DMS53 (cell line): ENCODE results near the gene CACNA2D3.
"Not testable (repeated sequence)": the region's sequence is repeated elsewhere in the genome, so short reads cannot be mapped to it uniquely, and the experiment has no call there.

ENCODE experiments used
- DNase-seq: peaks from one replicate; lab custom pipeline; 2025; lab: John Stamatoyannopoulos, UW

CACNA2D3 gene

DNA sequence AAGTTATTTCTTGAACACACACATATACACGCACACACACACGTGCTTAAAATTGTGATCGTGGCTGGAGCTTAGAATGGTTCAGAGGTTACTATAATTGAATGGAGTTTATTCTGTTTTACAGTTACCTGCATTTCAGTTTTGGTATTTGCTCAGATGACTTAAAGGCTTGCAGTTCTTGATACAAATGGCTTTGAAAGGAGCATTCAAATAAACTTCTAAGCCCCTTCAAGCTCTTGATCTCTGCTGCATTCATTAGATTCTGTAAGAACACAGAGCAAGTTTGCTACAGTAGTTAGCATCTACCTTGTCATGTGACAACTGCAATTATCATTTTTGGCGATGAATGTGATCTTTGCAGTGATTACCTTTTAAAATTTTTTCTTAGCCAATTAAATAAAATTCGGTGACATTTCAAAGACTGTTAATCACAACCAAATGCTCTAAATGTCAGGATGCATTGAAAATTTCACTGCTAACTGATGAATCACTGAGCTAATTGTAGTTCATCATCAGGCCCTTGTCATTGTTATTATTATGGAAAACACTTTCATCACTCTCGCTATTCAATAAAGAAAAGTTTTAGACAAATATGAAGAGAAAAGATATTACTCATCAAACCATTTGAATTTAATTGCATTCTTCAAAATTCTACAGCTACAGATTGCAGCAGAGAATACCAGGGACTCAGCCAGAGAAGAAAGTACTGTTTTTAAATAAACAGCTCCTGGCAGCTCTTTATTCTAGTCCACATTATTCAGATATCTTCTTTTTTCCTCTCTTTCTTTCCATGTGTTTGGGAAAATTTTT lies 509.4 kb downstream of the CACNA2D3 start:
- DNase-seq: no peak

- DNase-seq: no peak
Measured at GRCh38 chr3:54632326-54632665, 509.9 kb downstream of the CACNA2D3 start.

DNA sequence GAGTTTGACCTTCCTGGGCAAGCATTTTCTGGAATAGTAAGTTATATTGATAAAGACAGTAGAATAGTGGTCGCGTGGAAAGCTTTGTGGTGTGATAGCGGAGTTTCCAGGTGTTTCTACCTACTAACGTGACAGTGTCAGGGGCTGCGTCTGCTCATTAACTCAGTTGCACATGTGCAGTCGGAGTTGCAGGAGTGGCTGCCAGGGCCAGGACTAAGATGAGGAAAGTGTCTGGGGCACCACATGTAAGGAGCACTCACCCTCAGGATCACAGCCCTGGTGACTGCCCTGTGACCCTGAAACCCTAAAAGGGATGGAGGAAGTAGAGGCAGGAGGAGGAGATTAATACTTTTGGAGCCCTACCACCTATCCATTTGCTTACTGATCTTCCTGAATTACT lies 510.5 kb downstream of the CACNA2D3 start:
- DNase-seq: no peak

DNA sequence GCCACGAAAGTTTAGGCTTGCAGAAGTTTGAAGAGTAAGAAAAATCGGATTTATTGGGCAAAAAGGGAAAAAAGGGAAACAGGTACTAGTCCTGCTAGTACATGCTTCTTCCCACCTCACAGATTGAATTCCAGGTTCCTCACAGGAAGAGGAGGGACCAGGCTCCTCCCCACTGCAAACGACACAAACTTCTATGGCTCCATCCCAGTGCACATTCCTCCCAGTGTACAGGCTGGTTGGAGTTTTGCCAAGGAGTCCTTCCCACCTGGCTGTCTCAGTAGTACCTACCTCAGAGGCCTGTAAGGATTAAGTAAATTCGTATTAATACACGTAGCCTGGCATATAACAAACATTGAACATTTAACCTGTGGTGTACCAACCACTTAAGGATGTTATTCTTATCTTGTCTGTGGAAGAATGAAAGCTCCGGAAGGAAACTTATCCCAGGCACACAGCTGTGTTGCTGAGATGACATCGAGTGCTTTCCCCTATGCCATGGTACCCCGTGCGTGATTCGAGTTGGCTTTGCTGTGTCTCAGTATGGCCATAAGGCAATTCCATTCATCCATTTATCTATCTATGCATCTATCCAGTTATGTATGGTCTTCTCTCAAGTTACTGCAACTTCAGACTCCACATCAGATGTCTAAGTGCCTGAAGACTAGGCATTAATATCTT lies 511.2 kb downstream of the CACNA2D3 start:
- DNase-seq: no peak

DNA sequence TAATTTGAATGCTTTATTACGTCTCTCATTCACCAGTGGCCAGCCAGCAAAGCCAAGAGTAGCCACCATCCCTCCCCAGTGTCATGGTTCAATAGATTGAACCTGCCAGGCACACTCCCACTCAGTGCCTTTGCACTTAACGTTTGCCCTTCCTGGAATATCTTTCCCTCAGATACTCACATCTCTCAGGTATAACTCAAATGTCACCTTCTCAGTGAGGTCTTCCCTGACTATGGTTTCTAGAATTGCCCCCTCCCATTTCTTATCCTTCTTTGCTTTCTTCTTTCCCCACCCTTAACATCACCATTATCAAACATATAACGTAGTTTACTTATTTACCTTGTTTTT lies 511.7 kb downstream of the CACNA2D3 start:
- DNase-seq: no peak

GRCh38 chr3:54639790-54640372 lies 517.5 kb downstream of the CACNA2D3 start:
- DNase-seq: not testable (repeated sequence)

- no peak for DNase-seq
Measured at GRCh38 chr3:54641226-54642014, 519.1 kb downstream of the CACNA2D3 start.

GRCh38 chr3:54642147-54642546 lies 519.8 kb downstream of the CACNA2D3 start:
- no peak for DNase-seq

DNA sequence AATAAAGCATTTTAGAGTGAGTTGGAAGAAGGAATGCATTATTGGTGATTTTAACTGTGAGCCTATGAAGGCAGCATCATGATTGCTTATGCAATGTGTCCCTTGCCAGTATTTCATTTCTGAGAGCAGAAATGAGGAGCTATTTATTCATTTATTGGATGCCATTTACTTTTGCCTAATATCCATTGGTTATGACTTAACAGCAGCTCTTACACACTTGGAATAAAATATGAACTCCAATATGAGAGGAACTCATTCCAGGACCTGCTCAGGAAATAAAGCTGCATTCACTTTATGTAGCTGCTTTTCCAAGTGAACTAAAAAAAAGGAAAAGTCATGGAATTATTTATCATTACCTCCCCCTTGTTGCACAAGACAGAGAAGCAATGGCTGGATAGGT lies 525.4 kb downstream of the CACNA2D3 start:
- no peak for DNase-seq

DNA sequence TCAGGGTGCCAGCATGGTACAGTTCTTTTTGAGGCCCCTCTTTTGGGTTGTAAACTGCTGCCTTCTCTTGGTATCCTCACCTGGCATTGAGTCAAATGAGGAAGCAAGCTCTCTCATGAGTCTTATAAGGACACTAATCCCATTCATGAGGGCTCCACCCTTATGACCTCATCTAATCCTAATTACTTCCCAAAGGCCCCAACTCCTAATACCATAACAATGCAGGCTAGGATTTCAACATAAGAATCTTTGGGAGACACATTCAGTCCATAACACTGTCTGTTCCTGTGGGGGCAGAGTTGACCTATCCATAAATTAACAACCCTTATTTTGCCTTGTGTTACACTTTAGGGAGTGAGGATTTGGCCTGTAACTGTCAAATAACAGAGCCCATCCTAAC lies 527.2 kb downstream of the CACNA2D3 start:
- no peak for DNase-seq

DNA sequence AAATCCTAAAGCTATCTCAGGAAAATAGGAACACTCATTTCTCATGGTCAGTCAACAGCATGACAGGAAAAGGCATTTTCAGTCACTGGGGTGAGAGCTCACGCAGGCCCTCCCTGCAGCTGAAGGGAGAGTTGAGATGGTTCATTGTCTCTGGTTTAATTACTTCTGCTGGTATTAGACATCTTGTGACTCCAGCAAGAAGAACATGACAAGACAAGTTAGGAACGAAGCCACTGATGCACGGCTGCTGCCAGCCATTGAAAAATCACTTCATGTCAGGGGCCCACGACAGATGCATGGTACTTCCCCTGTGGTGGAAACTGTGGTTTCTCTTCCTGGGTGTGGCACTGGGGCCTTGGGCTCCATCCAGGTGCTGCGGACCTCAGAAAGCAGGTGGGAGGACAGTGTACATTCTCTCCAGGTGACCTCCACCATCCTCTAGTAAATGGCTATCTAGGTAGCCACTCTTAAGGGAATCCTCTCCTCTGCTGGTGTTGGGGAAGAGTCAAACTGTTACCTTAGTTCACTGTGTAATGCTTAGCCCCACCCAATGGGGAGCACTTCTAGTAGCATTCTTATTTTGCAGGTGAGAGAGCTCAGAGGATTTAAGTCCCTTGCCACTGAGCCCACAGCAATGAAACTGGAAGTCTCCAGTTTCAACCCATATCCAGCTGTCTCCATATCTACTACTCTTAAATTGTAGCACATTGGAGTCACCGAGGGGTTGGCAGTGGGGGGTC lies 531.3 kb downstream of the CACNA2D3 start:
- no peak for DNase-seq

- DNase-seq: no peak
Measured at GRCh38 chr3:54654776-54655175, 532.4 kb downstream of the CACNA2D3 start.

DNA sequence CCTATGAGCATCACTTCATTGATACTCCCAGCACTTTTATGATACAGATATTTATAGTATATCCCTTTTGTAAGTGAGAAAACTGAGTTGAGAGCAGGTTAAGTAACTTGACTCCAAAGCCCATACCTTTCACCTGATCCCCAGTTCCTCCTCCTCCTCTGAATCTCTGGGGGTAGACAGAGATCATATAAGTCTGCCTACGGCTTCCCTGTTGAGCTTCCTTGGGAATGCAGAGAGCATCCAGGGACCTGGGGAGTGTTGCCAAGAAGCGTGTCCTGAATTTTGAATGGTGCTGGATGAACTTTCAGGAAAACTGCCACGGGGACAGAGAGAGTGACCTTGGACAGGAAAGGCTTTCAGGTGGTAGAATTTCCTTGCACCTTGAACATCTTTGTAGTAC lies 537.0 kb downstream of the CACNA2D3 start:
- DNase-seq: no peak

- DNase-seq: no peak
Measured at GRCh38 chr3:54660714-54661132, 538.4 kb downstream of the CACNA2D3 start.

DNA sequence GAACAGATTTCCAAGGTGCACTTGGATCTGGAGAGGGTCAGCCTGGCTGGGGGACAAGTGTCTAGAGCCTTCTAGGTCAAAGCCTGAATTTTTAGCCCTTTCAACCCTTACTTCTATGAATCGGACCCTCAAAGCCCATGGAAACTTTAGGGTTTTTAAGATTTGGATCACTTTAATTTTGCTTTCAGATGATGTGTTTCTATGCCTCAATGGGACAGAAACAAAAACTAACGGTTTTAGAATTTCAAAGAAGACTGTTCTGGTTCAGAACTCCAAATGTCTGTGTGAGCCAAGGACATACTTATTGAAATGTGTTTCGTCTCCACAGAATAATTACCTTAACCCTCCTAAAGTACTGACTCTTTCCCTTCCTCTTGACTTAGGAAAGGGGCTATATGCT lies 538.8 kb downstream of the CACNA2D3 start:
- no peak for DNase-seq

GRCh38 chr3:54663501-54664011 lies 541.2 kb downstream of the CACNA2D3 start:
- DNase-seq: no peak

- DNase-seq: no peak
Measured at GRCh38 chr3:54665016-54665600, 542.8 kb downstream of the CACNA2D3 start.

GRCh38 chr3:54668236-54668635 lies 545.9 kb downstream of the CACNA2D3 start:
- DNase-seq: no peak

DNA sequence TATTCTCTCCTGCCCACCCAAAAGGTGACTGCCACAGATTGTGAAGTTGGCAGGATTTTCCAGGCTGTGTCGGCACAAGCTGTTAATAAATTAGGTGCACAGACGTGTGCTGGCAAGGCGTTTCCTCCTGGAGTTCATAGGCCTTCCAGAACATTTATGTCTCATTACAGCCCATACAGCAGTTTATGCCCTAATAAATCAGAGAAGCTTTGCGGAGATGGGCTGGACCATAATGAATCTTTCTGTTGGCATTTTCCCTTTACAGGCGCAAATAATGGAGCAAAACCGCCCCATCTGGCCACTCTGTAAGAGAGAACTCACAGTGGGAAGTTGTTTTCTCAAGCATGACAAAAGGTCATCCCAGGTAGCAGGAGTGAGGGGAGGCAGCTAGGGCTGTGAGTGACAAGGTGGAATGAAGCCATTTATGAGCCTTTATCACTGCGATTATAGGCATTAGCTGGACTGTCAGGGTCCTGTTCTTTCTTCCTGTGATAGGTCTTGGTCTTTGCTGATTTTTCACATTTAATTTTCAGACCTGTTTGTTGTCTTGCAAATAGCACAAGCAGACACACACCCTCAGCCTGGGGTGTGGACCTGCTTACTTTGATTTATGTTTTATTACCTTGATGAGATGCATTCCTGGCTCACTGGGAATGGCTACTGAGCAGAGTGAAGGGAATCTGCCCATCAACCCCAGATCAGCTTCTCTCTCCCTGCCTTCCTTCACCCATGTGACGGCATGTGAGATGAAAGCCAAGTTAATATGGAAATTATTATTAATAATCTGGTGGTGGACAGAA lies 548.0 kb downstream of the CACNA2D3 start:
- DNase-seq: no peak

GRCh38 chr3:54671511-54671910 lies 549.2 kb downstream of the CACNA2D3 start:
- DNase-seq: no peak
